Activated T-helper 1 cell treated with anti-CD3 and anti-CD28 coated beads, Interleukin-2, amount 50 U/mL, for 16 hours (primary cell): ENCODE results near the gene TENM3.

Experiments used
- DNase-seq, 2 donors: peaks; one replicate each; pipeline ENCODE4 v3.0.0-alpha.2; 2020; ENCODE audit warnings: low read depth in 1 of 2, low spot score in 1 of 2

The TENM3 gene

DNA sequence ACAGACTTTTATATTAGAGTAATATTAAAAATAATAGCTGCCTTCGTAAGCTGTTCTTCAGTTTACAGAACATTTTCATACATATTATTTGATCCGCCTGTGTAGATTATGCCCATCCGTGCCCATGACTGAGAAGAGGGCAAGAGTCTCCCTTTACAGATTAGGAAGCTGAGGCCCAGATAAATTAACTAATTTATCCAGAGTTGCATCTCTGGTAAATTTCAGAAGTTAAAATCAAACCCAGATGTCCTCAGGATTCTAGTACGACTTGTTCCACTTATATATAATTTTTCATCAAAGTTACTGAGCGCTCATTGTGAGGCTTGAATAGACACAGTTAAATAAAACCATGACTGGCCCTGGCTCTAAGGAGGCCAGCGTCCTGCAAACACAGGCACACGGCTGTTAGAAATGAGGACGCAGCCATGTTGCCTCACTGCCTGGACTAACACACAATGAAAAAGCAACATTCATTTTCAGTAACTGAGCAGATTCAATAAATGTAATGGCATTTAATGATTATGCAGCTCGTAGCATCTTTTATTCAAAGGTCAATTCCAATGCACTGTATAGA lies 148.0 kb downstream of the TENM3 start:
- no peak for DNase-seq

DNA sequence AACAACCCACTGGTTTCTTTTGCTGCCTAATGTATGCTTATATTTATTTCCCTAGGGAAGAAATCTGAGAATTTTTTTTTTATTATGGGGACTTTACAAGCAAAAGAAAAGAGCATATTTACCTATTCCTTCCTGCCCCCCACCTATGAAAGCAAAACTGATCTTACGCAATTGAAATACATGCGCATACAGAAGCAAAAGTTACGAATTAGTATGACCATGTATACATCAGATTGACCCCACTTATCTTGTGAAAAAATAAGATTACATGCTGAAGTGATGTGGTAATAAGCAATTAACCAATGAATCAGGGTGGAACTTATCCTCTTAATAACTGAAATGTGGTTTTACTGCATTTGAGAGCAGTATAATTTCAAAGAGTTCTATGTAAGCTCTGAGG lies 151.0 kb downstream of the TENM3 start:
- no peak for DNase-seq

DNA sequence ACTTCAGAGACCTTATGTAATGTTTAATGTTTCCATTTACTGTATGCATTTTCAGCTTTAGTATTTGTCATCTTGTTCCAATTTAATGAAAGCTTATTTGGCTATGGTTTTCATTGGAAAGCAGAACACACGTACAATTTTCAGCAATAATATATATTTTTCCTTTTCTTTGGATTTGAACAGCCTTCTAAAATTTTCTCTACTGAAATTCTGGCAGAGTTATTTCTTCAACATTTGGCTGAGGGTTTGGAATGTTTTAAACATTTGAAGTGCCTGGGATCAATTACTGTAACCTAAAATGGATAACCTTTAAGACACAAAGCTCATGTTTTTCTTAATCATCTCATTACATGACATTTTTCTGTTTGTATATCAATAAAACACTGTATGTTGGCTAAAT lies 156.9 kb downstream of the TENM3 start:
- no peak for DNase-seq

DNA sequence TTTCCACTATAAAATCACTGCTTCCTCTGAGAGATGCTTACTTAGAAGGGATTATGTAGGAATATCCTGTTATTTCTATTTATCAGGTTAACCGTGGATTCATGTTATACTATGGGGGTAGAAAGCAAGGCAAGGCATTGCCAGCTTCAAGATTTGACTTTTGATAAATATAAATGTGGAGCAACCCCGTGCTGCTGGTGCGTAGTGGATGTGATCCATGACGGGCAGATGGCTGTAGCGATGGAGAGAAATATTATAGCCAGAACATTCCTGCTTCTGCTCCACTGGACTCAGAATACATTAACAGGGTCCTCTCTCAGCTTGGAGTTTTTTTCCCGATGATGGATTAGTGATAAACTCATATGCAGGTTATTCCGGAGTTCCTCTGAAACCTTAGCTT lies 157.6 kb downstream of the TENM3 start:
- no peak for DNase-seq

DNA sequence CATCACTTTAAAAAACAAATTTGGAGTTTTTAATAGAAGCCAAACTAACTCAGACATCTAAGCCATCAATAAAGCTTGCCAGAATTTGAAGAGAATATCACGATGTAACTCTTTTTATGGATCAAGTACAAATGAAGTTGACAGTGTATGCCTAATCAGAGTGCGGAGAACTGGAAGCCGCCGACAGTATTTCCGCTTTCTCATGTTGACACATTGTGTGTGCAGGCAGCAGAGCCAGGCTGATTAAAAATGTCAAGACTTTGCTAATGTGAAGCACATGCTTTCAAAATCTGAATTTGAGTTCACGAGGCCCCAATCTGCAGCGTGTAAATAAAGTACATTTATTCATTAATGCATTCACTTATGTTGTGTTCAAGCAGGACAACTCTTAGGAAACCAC lies 161.2 kb downstream of the TENM3 start:
- no peak for DNase-seq

DNA sequence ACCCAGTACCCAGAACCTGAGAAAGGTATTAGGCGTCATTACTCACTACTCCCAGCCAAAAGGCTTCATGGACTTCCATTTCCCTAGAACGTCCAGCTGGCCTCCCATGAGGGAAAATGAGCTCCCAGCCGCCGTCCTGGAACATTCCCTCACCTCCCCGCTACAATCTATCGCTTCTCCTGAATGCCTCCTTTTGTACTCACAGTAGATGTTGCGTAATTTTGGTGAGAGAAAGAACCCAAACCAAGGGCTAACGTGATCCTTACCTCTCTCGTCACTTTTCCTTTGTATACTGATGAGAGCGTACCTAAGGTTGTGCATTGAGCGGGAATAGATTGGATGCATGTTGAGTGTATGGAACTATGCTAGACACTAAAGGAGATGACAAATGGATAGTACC lies 161.9 kb downstream of the TENM3 start:
- DNase-seq = no peak

DNA sequence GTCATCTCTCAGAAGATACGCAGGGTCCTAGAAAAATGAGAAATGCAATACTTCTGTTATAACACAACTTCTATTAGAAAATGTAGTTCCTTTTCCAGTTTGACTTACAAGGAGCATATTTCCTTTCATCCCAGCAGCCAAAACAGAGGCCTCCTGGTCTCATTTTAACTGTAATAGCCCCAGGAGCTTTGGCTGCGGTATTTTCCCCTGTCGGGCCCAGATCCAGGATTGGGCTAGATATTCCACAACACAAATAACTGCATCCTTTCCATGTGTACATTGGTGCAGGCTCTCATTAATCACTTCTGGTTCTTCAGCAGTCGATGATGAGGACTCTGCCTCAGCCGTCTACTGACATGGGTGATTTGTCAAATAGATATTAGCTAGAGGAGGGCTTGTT lies 166.1 kb downstream of the TENM3 start:
- DNase-seq = no peak

DNA sequence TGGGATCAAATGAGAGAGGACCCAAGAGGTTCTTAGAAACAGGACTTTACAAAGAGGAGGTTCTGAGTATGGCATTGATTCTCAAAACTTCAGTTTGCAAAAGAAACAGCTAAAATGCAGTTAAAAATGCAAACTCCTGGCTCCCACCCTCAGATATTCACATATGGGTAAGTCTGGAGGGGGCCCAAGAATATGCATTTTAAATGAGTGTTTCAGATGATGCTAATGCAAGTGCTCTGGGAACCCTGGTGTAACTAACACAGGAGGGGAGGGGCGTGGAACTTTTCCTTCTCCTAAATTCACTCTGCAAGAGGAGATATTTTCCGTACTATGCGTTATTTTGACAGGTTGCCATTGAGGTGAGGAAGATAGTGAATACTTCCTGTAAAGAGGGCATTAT lies 168.2 kb downstream of the TENM3 start:
- DNase-seq = no peak

DNA sequence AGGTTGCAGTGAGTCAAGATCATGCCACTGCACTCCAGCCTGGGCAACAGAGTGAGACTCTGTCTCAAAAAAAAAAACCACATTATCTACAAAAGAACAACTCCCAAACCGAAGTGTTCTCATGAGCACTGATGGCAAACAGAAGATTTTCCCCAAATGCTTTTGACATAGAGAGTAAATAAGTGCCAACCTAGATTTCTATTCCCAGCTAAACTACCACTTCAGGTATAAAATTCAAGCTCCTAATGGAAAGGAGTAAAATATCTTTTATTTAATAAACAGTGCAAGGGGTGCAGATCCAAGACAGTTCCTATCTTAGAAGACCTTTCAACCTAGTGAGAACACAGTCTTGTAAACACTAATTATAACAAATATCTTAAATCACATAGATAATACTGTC lies 170.3 kb downstream of the TENM3 start:
- no peak for DNase-seq

DNA sequence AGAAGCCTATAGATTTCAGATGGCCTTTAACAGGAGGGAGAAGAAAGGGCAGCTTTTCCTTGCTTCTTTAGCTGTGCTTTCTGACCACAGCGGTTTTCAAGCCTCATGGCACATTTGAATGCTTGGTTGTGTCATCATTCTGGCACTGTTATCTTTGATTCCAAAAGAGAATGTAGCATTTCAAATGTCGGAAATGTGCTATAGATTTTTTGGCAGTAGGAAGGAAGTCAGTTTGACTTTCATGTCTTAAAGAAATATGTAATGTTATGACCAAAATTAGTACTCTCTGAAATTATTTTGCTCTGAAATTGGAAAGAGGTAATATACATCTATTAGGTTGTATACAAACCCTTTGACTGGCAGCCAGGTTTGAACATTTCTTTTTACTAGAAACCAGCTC lies 171.9 kb downstream of the TENM3 start:
- no peak for DNase-seq

DNA sequence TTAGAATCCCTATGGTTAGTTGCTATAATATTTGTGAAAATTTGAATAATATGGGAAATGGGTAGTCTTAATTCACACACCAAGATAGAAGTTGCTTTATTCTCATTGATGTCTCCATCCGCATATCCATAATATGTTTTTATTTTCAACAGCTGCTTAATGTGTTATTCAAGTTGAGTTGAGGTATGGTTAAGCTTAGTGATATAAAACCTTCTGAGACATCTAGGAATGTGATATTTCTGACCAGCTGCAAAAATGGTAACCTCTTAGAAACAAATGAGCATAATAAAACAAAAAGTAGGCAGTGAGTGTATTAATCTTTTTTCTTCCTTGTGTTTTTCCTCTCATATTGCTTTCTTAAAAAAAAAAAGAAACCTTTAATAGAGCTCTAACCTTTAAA lies 172.9 kb downstream of the TENM3 start:
- no peak for DNase-seq

DNA sequence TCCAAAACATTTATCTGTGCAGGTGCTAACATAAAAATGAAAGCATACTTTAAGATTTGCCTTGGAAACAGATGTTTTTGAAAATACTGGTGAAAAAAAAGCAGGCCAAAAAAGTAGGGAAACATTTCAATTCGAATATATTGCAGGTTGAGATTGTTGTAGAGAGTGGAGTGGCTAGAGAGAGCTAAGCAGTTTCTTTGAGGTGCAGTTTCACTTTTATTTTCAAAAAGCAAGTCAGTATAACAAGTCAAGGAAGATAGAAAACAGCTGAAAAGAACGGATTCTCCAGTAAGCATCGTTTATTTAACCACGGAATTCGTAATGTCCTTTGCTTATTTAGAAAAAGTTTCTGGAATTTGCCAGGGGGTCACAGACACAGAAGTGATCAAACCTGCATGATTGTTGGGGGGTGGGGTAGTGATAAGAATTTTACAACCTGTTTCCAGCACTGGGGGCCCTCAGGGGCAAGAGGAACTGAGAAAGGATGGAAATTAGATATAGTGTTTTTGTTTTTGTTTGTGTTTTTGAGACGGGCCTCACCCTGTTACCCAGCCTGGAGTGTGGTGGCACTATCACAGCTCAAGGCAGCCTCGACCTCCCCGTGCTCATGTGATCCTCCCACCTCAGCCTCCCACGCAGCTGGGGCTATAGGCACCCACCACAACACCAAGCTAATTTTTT lies 175.0 kb downstream of the TENM3 start:
- no peak for DNase-seq

DNA sequence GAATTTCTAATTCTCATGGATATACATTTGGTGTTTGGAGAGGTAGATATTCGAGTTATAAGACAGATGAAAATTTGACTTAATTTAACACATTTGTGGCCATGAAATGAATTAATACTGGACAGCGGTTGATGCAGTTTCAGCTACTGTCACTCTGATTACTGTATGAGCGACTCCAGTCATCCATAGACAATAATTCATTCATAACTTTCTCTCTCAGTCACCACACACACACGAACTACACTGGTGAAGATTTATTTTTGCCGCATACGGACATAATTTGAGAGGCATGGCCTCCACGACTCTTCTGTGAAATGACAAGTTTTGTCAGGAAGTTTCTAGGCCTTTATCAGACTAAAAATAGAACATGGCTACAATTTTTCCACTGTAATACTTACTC lies 177.0 kb downstream of the TENM3 start:
- DNase-seq = no peak

DNA sequence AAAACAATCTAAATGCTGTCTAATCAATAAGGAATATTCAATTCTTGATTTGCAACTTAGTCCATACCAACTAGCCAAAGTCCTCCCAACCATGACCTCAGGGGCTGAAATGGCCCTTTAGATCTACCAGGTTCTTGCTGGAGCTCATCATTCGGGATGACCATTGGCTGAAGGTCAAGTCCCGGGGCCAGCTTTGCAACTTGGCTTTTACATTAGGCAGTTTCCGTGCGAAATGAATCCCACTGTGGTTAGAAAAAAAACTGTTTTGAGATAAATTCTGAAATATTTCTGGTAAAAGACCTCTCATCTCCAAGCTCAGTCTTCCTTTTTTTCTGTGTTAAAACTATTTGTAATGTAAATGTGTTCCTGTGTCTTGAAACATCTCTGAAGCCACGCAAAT lies 178.6 kb downstream of the TENM3 start:
- no peak for DNase-seq

DNA sequence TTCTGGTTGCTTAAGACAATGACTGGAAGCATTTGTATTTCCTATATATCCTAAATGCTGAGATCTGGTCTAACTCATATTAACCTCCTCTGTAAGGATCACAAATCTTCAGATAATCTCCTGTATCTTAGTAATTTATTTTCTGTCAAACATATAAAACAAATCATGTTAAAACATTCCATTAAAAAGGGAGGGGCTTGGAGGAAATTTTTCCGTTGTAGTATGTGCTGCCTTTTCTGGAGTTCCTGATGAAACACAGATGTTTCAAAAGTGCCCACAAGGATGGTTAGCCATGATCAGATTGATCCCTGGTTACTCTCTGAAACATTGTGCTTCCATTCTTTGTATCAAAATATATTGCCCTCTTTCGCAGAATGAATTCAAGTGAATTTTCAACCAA lies 182.1 kb downstream of the TENM3 start:
- no peak for DNase-seq

DNA sequence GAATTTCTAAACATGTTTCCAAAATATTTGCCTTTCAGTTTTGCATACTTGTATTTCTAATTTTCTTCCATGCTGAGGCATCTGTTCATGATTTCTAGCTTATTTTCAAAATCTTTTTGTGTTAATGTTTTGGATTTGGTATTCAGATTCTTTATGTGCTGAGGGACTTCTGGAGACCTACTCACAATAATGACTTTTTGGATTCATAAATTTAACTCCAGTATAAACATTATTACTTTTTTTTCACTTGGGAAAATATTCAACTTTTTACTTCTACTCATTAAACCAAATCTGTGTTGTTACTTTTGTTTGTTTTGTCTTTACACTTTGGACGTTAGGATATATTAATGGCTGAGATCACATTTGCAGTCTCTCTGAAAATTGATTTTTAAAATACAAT lies 183.7 kb downstream of the TENM3 start:
- no peak for DNase-seq

DNA sequence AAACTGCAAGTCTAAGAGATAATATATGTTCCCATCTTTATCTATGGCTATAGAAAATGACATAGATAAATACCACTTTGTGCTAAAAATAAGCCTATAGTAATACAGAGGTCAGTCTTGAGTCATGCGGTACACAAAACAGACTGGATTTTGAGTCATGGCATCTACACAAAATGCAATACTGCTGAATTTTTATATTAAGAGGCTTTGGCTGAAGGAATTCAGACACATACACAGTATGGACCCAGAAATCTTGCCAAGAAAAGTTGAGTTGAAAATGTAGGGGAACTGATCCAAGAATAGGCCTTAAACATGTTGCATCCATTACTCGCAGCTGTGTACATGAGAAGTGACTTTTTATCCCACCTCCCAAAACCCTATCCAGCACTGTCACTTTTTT lies 184.4 kb downstream of the TENM3 start:
- no peak for DNase-seq

DNA sequence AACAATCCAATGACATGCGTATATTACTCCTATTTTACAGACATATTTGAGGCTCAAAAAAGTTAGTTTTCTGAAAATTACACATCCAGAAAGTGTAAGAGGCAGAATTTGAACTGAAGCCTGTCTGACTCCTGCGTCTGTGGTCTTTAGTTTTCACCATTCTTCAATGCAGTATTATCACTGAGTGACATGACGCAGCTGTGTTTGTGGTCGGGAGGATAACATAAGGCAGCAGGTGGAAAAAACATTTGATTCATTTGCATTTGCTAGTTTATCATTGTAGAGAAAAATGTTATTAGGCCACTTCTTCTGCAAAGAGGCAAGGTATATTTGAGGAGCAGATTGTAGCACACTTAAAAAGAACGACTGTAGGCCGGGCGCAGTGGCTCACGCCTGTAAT lies 186.7 kb downstream of the TENM3 start:
- DNase-seq = no peak

DNA sequence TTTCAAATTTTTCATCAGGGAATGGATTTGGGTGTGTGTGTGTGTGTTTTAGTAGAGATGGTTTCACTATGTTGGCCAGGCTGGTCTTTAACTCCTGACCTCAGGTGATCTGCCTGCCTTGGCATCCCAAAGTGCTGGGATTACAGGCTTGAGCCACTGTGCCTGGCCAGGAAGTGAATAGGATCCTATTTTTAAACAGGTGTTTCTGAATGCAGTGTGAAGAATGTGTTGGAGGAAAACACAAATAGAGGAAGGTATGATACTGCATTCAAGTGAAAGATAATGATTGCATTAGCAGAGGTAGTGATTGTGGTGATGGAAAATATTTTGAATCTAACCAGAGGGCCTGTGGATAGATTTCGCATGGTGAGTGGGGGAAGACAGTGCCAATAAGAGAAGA lies 189.6 kb downstream of the TENM3 start:
- DNase-seq = no peak

DNA sequence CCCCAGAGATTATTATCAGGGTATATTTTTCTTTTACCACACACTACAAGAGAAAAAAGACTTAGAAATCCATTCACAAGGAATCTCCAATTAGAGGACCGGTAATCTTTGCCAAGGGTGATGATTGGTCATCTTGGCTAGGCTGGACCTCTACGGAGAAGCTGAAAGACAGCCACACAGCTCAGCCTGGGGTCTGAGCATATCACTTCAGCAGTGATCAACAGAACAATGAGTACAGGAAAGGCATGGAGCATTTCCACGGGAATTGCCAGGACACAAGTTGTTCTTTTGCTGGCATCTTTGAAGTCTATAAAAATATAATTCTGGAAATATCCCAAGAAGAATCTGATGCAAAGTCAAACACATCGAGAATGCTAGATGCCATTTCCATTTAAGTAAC lies 191.5 kb downstream of the TENM3 start:
- DNase-seq = no peak

DNA sequence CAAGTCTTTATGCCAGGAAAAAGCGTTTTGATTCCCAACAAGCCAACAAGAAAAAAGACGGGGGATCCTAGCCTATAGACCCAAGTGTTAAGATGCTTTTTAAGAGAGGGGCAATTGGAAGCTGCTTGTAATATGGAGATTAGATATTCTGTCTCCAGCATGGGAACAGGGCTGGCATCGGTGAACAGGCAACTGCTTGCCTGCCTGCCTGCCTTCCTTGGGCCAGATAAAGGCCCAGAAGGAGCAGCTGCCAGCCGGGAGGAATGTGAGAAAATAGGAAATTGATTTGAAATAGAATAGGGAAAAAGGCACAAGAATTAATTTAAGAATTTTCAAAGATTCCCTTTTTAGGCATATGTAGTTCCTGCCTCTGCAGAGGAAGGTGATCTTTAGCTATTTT lies 192.2 kb downstream of the TENM3 start:
- DNase-seq = no peak

DNA sequence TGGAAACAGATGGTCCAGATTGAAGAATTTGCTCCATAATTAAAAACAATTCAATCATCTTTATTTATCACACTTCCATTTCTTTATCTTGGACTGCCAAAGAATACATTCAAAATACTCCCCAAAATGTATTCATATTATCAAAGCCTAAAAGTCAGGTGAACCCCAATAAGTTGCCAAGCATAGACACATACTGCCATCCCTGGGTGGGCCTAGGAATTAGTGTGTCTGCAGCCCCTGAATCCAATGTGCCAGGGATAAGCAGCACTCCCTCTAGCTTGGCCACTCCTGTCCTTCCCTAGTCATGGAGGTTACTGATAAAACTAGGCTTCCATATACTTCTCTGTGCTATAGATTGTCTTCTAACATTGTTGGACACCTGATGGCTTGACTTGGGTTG lies 199.9 kb downstream of the TENM3 start:
- no peak for DNase-seq

DNA sequence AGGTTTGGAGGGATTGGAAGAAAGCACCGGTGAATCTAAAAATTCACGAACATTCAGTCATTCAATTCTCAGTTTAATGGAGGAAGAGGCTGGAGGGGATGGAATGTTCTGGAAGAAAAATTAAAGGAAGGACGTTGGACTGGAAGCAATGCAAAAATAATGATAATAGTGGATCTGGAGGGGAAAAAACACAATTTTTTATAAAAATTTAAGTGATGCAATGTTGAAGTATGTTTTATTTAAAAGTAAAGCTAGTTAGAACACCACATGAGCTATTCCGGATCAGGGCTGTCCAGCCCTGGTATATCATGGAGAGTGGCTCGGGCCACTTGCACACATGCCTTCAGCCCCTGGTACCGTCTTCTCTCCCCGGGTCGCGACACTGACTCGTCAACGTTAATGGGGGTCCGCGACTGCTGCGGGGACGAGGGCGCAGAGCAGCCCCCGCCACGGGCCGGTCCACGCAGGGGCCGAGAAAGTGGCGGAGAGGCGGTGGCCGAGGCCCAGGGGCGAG lies 204.6 kb downstream of the TENM3 start:
- DNase-seq = no peak
